GM19043 (cell line): Measurements from ENCODE around the gene AAK1.
"Not testable (repeated sequence)": the region's sequence is repeated elsewhere in the genome, so short reads cannot be mapped to it uniquely, and the experiment has no call there.

Source experiments
- ATAC-seq: cut with Tn5 transposase; IDR thresholded peaks from one replicate; pipeline ENCODE4 v1.9.1; 2021; ENCODE audit warnings: low read depth; ENCODE audit not compliant: unreplicated experiment

The AAK1 gene

DNA sequence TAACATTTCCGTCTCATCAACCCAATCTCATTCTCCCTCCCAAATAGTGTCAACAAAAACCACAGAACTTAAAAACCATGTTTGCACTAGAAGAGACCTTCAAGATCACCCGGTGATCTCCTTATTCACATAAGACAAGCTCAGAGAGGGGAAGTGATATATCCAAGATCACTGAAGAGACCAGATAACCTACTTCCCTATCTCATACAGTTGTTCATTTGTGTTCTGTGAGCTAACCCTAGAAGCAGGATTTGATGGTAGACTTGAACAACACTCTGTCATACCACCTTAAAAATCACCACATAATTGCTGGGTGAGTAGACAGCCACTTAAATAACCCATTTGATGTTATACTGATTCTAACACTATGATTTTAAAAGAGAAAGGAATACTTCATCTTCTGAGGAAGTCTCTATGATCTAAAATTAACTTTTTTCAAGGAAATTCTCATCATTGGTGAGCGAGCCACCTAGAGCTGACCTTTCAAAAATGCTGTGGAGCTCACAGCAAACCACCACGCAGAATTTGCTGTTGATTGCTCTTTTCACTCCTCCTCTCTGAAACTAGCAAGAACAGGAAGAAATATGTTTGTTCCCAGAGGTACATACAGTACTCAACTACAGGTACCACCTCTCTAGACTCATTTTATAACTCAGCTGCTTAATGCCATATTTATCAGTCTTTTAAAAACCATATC is 15.1 kb downstream of the AAK1 start:
- ATAC-seq = no peak

GRCh38 chr2:69625078-69625795 is 18.3 kb downstream of the AAK1 start:
- ATAC-seq = no peak

GRCh38 chr2:69624611-69625010 is 18.9 kb downstream of the AAK1 start:
- no peak for ATAC-seq

DNA sequence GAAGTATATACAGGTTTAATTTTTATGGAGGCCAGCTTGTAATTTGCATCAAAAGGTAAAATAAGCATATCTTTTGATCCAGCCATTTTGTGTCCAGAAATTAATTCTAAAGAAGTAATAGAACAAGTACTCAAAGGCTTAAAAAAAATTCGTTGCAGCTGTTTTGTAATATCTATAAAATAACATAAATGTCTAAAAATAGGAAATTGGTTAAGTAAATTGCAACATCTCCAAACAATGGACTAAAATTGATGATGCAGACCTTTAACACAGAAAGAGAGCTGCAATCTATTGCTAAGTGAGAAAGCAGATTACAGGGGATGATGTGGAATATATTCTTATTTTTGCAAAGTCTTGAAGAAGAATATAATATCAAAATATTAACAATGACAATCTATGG is 19.4 kb downstream of the AAK1 start:
- ATAC-seq = no peak

GRCh38 chr2:69623236-69623635 is 20.3 kb downstream of the AAK1 start:
- no peak for ATAC-seq

GRCh38 chr2:69622805-69623204 is 20.7 kb downstream of the AAK1 start:
- ATAC-seq = not testable (repeated sequence)

- ATAC-seq = not testable (repeated sequence)
Observed at GRCh38 chr2:69622017-69622540, 21.5 kb downstream of the AAK1 start.

DNA sequence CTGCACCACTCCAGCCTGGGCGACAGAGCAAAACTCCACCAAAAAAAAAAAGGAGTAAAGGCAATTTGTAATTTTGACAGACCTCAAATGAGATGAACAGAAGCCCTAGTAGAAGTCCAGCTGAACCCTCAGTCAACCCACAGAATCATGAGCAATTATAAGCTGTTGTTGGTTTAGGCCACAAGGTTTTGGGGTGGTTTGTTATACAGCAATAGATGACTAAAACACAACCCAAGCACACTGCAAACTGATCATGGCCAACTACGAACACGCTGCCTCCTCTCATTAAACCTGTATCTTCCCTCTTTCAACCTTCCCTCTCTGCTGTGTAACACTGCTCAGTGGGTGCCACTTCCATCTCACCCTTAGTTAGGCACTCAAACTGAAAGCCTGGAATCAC is 22.1 kb downstream of the AAK1 start:
- ATAC-seq = no peak

DNA sequence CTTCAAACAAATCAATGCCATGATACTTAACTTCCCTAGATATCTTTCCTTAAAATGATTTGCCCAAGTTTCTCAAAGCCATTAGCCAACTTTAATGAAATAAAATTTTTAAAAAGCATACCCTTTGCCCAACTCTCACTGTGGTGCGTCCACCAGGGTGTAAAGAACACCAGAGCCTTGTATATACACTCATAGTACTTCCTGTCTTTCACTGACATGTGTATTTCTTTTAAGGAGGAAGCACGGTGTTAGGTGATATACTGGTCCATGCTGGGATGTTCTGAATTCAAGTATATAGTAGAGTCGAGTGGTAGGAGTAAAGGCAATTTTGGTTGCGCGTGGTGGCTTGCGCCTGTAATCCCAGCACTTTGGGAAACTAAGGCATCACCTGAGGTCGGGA is 22.7 kb downstream of the AAK1 start:
- ATAC-seq = no peak

DNA sequence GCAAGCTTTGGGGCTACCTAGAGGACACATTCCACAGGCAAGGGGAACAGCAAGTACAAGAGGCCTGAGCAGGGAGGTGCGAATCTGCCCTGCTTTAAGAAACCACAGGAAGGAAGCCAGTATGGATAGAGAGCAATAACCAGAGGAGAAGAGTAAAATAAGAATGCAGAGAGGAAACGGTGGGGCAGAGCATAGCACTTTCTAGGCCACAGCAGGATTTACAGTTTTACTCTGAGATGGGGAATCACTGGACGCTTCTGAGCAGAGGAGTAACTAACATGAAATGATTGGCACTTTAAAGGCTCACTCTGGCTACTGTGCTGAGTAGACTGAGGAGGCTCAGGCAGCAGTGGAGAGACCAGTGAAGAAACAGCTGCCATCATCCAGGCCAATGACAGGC is 23.8 kb downstream of the AAK1 start:
- no peak for ATAC-seq

DNA sequence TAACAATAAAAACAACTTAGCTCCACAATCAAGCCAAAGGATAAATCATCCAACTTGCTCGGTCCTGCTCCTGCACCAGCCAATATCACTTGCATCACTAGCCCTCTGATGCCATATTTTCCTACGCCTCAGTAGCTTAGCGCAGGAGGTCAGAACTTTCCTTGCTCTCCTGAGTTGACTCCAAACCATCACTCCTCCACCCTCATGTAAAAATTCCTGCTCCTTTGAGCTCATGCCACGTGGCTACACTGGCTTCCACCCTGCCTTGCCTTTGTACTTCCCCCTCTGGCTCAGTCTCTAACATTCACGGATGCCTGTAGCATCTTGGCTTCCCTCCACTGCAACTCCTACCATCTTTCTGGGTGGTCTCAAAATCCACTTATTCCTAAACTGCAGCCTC is 25.2 kb downstream of the AAK1 start:
- no peak for ATAC-seq

DNA sequence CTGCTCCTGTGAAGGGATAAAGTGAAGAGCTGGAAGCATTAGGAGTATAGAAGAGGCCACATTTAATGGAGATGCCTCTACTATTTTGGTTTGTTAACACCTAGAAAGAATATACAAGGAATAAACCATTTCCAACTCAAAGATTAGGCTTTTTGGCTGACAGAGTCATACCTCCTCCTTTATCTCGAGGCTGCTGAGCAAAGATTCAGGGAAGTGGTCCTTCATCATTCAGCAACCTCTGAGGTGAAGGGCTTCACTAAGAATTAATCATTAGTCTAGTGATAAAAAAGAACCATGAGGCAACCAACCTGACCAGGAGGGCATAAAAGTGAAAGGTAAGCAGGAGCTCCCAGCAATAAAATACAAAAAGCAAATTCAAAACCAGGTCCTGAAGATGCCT is 25.8 kb downstream of the AAK1 start:
- no peak for ATAC-seq

- peak; percentile 40 for ATAC-seq
Observed at GRCh38 chr2:69616755-69617154, 26.8 kb downstream of the AAK1 start.

- no peak for ATAC-seq
Observed at GRCh38 chr2:69615969-69616368, 27.6 kb downstream of the AAK1 start.

DNA sequence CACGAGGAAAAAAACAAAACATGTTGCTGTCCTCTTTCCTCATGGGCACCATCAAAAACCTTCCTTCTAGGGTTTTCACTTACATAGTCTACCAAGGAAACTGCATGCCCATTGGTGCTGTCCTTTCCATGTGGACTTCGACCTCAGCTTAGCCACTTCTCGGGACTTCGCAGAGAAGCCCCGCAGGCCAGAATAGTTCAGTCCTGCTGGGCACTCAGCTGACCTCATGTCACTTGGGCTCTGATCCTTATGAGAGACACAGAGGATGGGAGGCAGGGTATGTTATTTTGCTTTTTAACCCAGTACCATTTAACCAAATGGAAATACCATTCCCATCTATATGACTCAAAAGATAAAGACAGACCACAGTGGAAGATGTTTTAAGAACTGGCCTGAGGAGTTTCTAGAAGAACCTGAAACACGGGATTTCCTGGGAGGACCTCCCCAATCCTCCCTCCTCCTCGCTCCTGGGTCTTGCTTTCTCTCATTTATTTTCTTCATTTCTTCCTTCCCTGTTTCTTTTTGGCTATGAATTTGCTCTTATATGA is 28.4 kb downstream of the AAK1 start:
- ATAC-seq = no peak

GRCh38 chr2:69612707-69613106 is 30.8 kb downstream of the AAK1 start:
- no peak for ATAC-seq

- no peak for ATAC-seq
Observed at GRCh38 chr2:69612200-69612599, 31.3 kb downstream of the AAK1 start.

DNA sequence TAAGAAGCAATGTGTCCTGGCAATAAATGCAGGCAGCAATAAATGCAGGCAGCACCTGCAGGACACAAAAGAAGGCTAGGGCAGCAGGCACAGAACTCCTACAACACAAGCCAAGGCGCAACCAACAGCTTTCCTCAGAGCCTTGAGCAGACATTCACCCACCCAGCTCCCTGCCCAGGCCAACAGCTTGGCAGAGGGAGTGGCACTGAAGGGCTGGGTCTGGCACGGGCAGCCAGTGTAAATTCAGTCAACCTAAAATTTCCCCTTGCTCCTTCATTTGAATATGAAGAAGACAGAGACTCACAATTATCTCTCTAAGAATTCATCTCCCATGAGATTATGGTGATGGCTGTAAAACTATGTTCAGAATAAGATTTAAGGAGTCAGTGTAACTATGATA is 35.4 kb downstream of the AAK1 start:
- no peak for ATAC-seq

DNA sequence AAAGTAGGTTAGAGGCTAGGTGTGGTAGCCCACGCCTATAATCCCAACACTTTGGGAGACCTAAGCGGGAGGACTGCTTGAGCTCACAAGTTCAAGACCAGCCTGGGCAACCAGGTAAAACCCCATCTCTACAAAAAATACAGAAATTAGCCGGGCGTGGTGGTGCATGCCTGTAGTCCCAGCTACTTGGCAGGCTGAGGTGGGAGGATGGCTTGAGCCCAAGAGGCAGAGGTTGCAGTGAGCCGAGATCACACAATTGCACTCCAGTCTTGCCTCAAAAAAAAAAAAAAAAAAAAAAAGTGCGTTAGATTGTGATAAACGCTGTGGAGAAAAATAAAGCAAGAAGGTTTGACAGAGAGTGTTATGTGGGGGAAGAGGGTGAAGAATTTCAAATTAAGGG is 36.8 kb downstream of the AAK1 start:
- ATAC-seq = not testable (repeated sequence)

GRCh38 chr2:69605284-69605683 is 38.3 kb downstream of the AAK1 start:
- ATAC-seq = no peak

DNA sequence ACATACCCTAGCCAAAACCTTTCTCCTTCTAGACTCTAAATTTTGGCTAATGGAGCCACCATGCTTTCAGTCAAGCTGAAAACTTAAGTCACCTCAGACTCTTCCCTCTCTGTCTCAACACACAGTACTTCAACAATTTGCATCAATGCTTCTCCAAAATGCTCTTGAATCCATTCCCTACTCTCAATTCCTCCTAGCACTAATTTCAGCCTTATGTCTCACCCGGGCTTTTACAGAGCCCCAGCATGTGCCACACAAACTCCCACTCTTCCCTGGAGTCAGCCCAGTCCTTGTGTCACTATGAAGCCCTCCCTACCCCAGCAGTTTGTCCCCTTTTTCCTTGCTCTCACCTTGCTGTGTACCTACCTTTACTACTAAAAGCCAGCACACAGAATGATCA is 38.7 kb downstream of the AAK1 start:
- ATAC-seq = no peak
